ENCODE measurements around the gene MICB. TPM values are rescaled to one million over a fixed set of nuclear protein-coding genes. Genes with fewer than 3 reads are reported as not detected.

Gene MICB
- total RNA-seq, 1 experiment from 2014 or later: 21.7 TPM

DNA sequence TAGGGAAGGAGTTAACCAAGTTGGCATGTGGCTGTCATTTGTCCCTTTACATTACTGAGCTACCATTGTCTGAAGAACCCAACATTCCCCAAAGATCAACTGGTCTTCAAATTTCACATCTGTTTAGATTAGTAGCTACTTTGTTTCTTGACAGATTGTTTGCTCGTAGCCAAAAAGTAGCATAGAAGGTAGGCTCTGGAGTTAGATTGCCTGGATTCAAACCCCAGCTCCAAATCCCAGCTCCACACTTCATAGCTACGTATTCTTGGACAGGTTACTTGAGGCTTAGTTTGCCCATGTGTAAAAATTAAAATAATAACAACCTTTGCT is 50.6 kb downstream of the MICB start:
- H4K20me1 ChIP-seq (ENCODE audit: insufficient read depth): no peaks in the 10 kb centered on the region
- peak overlapping the region; percentile 50 for H3K27ac ChIP-seq (ENCODE audit: low read depth, low read length)
- ChIA-PET RAD21 (ENCODE audit: low non-redundant PET in 1 of 2, low total read pairs in 2 of 2, uncharacterized antibody in 2 of 2, unreplicated experiment in 2 of 2) (interaction anchor here in 1 of 2 experiments (1.1 kb wide), 1 partner anchor 50 kb away, joined by 3 read pairs; no protein-coding TSS in a partner anchor), POLR2A (interaction anchor here (2.6 kb wide), 1 partner anchor 50 kb away, joined by 9 read pairs; no protein-coding TSS in a partner anchor), CTCF (interaction anchor here (0.9 to 5.0 kb wide), 2 partner anchors 50 to 54 kb away, joined by 3 to 78 read pairs; no protein-coding TSS in a partner anchor)
- H2AFZ ChIP-seq (ENCODE audit: low read depth, low read length, poor library complexity, severe bottlenecking): no peak overlapping the region
- ATAC-seq: no peak
- H3K4me2 ChIP-seq (ENCODE audit: low read length): peak overlapping the region; percentile 87
- H3K79me2 ChIP-seq (ENCODE audit: insufficient read depth, low read length): peaks cover 17% of the 10 kb centered on the region
- TF ChIP-seq EZH2phosphoT487 (IDR thresholded peaks at IDR 0.05; ENCODE audit: borderline replicate concordance): no peak
- TF ChIP-seq, protein P1, sequence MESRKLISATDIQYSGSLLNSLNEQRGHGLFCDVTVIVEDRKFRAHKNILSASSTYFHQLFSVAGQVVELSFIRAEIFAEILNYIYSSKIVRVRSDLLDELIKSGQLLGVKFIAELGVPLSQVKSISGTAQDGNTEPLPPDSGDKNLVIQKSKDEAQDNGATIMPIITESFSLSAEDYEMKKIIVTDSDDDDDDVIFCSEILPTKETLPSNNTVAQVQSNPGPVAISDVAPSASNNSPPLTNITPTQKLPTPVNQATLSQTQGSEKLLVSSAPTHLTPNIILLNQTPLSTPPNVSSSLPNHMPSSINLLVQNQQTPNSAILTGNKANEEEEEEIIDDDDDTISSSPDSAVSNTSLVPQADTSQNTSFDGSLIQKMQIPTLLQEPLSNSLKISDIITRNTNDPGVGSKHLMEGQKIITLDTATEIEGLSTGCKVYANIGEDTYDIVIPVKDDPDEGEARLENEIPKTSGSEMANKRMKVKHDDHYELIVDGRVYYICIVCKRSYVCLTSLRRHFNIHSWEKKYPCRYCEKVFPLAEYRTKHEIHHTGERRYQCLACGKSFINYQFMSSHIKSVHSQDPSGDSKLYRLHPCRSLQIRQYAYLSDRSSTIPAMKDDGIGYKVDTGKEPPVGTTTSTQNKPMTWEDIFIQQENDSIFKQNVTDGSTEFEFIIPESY (IDR thresholded peaks at IDR 0.05; ENCODE audit: extremely low read depth, insufficient replicate concordance, low read length): no peak
- no peak for TF ChIP-seq ZFX (IDR thresholded peaks at IDR 0.05)
- TF ChIP-seq ELF1 (IDR thresholded peaks at IDR 0.05; ENCODE audit: borderline replicate concordance, low read depth): no peak
- TF ChIP-seq, protein P2, sequence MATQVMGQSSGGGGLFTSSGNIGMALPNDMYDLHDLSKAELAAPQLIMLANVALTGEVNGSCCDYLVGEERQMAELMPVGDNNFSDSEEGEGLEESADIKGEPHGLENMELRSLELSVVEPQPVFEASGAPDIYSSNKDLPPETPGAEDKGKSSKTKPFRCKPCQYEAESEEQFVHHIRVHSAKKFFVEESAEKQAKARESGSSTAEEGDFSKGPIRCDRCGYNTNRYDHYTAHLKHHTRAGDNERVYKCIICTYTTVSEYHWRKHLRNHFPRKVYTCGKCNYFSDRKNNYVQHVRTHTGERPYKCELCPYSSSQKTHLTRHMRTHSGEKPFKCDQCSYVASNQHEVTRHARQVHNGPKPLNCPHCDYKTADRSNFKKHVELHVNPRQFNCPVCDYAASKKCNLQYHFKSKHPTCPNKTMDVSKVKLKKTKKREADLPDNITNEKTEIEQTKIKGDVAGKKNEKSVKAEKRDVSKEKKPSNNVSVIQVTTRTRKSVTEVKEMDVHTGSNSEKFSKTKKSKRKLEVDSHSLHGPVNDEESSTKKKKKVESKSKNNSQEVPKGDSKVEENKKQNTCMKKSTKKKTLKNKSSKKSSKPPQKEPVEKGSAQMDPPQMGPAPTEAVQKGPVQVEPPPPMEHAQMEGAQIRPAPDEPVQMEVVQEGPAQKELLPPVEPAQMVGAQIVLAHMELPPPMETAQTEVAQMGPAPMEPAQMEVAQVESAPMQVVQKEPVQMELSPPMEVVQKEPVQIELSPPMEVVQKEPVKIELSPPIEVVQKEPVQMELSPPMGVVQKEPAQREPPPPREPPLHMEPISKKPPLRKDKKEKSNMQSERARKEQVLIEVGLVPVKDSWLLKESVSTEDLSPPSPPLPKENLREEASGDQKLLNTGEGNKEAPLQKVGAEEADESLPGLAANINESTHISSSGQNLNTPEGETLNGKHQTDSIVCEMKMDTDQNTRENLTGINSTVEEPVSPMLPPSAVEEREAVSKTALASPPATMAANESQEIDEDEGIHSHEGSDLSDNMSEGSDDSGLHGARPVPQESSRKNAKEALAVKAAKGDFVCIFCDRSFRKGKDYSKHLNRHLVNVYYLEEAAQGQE (IDR thresholded peaks at IDR 0.05; ENCODE audit: low read depth): no peak
- no peak for TF ChIP-seq EGR1 (IDR thresholded peaks at IDR 0.05; ENCODE audit: low read depth)
- TF ChIP-seq YY1 (IDR thresholded peaks at IDR 0.05; ENCODE audit: extremely low read depth, insufficient replicate concordance, low read depth, low read length): no peak
- no peak for TF ChIP-seq TCF7L2 (IDR thresholded peaks at IDR 0.05; ENCODE audit: borderline replicate concordance, extremely low read depth, insufficient read depth, insufficient read length)
- TF ChIP-seq, protein P3, sequence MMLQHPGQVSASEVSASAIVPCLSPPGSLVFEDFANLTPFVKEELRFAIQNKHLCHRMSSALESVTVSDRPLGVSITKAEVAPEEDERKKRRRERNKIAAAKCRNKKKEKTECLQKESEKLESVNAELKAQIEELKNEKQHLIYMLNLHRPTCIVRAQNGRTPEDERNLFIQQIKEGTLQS (IDR thresholded peaks at IDR 0.05): no peak
- TF ChIP-seq POLR2A (IDR thresholded peaks at IDR 0.05; ENCODE audit: borderline replicate concordance, extremely low read depth, insufficient read depth, insufficient read length): no peak
- TF ChIP-seq ZNF274 (IDR thresholded peaks at IDR 0.05; ENCODE audit: low read depth, low read length): no peak
- no peak for TF ChIP-seq CBX3 (IDR thresholded peaks at IDR 0.05; ENCODE audit: low read depth)
- TF ChIP-seq, protein P4, sequence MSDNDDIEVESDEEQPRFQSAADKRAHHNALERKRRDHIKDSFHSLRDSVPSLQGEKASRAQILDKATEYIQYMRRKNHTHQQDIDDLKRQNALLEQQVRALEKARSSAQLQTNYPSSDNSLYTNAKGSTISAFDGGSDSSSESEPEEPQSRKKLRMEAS (IDR thresholded peaks at IDR 0.05): no peak
- no peak for TF ChIP-seq SP1 (IDR thresholded peaks at IDR 0.05; ENCODE audit: low read depth)
- H3K4me1 ChIP-seq (ENCODE audit: control insufficient read depth in 1 of 2, insufficient read depth in 2 of 2, low read length in 2 of 2): peaks cover 14 to 23% of the 10 kb centered on the region in 2 experiments
- peak overlapping the region; percentile 86 for H3K9ac ChIP-seq (ENCODE audit: low read length)
- intact Hi-C loops (cut with micrococcal nuclease): loop anchor here (10.0 kb wide), 1 partner anchor 286 kb away; no protein-coding TSS in a partner anchor
- H3K27me3 ChIP-seq (ENCODE audit: insufficient read depth, low read length): no peaks in the 10 kb centered on the region
- no peaks in the 10 kb centered on the region for H3K9me3 ChIP-seq (ENCODE audit: control insufficient read depth in 1 of 2, insufficient read depth in 1 of 2, low read depth in 1 of 2, low read length in 2 of 2)
- peak overlapping the region; percentile 51 to 67 for H3K4me3 ChIP-seq (replicated peaks in 1 of 2; ENCODE audit: low read depth in 1 of 2, low read length in 2 of 2)
- BruUV-seq (replicated peaks): no TSS peak
- H3K36me3 ChIP-seq (ENCODE audit: control insufficient read depth in 1 of 2, insufficient read depth in 2 of 2, low read length in 2 of 2): peaks cover 4 to 13% of the 10 kb centered on the region in 2 experiments; a peak in 2 of 4 replicates
- H3K9me2 ChIP-seq (ENCODE audit: insufficient read depth): no peaks in the 10 kb centered on the region
- no peak for DNase-seq (ENCODE audit: low read depth, low spot score)

Data from HCT116 (cell line).